GM19193 (cell line): ENCODE results near the gene AXIN1.

Source experiments
- POLR2A ChIP-seq: IDR thresholded peaks from 4 replicates; pipeline ENCODE4 v1.6.1; 2011; ENCODE audit not compliant: insufficient read depth, insufficient read length; ENCODE audit errors: extremely low read depth

Gene AXIN1

GRCh38 chr16:252366-253337 lies 99.9 kb downstream of the AXIN1 start:
- no peak for TF ChIP-seq POLR2A

- TF ChIP-seq POLR2A, result no peak
Measured at GRCh38 chr16:249431-249830, 103.1 kb downstream of the AXIN1 start.

- TF ChIP-seq POLR2A, result no peak
Measured at GRCh38 chr16:247027-247426, 105.5 kb downstream of the AXIN1 start.

GRCh38 chr16:245105-245504 lies 107.4 kb downstream of the AXIN1 start:
- no peak for TF ChIP-seq POLR2A

GRCh38 chr16:243348-243747 lies 109.2 kb downstream of the AXIN1 start:
- TF ChIP-seq POLR2A, result no peak

- no peak for TF ChIP-seq POLR2A
Measured at GRCh38 chr16:242281-242680, 110.2 kb downstream of the AXIN1 start.

- TF ChIP-seq POLR2A, result no peak
Measured at GRCh38 chr16:240559-240958, 112.0 kb downstream of the AXIN1 start.

GRCh38 chr16:239948-240277 lies 112.6 kb downstream of the AXIN1 start:
- no peak for TF ChIP-seq POLR2A
